Epithelial cell of proximal tubule (primary cell): Measurements from ENCODE around the gene SMIM31. TPM values are rescaled to one million over a fixed set of nuclear protein-coding genes. Genes with fewer than 3 reads are reported as not detected.

Experiments used
- DNase-seq: peaks from one replicate; pipeline ENCODE4 v3.0.0-alpha.2; 2011; ENCODE audit warnings: low read depth
- H3K4me3 ChIP-seq: 2 replicates; pipeline ENCODE4 v1.5.1; 2011; ENCODE audit warnings: low read depth, mild to moderate bottlenecking, low read length
- total RNA-seq: library from RNA; depleted of rRNA; stranded (reverse); fragments of >200 nt; gene quantifications from 2 replicates; pipeline ENCODE4 v1.2.3, GENCODE V29; 2015
- TF ChIP-seq, protein P1 (sequence below): conservative IDR thresholded peaks from 2 replicates; pipeline ENCODE4 v1.5.1; 2012; ENCODE audit warnings: low read depth, mild to moderate bottlenecking, low read length

The SMIM31 gene
- total RNA-seq, 1 donor from 2014 or later = not detected

DNA sequence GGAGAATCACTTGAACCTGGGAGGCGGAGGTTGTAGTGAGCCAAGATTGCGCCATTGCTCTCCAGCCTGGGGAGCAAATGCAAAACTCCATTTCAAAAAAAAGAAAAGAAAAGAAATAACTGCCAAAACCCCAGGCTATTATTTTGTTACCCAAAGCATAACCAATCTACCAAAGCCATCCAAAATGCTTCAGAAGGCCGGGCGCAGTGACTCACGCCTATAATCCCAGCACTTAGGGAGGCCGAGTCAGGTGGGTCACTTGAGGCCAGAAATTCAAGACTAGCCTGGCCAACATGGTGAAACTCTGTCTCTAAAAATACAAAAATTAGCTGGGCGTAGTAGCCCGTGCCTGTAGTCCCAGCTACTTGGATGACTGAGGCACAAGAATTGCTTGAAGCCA is 49.8 kb downstream of the SMIM31 start:
- TF ChIP-seq, protein P1, sequence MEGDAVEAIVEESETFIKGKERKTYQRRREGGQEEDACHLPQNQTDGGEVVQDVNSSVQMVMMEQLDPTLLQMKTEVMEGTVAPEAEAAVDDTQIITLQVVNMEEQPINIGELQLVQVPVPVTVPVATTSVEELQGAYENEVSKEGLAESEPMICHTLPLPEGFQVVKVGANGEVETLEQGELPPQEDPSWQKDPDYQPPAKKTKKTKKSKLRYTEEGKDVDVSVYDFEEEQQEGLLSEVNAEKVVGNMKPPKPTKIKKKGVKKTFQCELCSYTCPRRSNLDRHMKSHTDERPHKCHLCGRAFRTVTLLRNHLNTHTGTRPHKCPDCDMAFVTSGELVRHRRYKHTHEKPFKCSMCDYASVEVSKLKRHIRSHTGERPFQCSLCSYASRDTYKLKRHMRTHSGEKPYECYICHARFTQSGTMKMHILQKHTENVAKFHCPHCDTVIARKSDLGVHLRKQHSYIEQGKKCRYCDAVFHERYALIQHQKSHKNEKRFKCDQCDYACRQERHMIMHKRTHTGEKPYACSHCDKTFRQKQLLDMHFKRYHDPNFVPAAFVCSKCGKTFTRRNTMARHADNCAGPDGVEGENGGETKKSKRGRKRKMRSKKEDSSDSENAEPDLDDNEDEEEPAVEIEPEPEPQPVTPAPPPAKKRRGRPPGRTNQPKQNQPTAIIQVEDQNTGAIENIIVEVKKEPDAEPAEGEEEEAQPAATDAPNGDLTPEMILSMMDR = no peak
- DNase-seq = no peak
- H3K4me3 ChIP-seq = no peak overlapping the region

GRCh38 chr4:164807611-164808010 is 53.7 kb downstream of the SMIM31 start:
- no peak overlapping the region for H3K4me3 ChIP-seq
- no peak for DNase-seq

GRCh38 chr4:164813554-164813953 is 59.6 kb downstream of the SMIM31 start:
- no peak overlapping the region for H3K4me3 ChIP-seq
- TF ChIP-seq, protein P1 = no peak
- no peak for DNase-seq

More at GRCh38 chr4:164807611-164808010, 53.7 kb downstream of the SMIM31 start:
- TF ChIP-seq, protein P1 = no peak

DNA sequence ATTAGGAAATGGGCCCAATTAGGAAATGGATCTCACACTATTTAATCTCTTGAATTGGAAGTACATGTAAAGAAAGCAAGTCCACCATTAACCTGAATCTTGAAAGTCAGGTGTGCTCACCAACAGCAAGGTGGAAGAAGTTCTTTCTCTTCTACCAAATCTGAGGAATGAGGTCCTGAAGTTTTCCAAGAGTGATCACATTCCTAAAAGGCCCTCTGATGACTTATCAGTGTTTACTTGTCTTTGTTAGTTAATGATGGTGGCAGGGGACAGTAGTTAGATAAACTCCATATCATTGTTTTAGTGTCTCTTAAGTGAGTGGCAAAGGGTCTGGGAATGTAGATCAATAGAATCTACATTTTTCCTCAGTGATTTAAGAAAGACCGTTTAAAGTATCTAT is 61.8 kb downstream of the SMIM31 start:
- H3K4me3 ChIP-seq = no peak overlapping the region
- TF ChIP-seq, protein P1 = no peak
- DNase-seq = no peak

GRCh38 chr4:164819366-164819765 is 65.4 kb downstream of the SMIM31 start:
- TF ChIP-seq, protein P1 = no peak
- no peak for DNase-seq
- H3K4me3 ChIP-seq = no peak overlapping the region

DNA sequence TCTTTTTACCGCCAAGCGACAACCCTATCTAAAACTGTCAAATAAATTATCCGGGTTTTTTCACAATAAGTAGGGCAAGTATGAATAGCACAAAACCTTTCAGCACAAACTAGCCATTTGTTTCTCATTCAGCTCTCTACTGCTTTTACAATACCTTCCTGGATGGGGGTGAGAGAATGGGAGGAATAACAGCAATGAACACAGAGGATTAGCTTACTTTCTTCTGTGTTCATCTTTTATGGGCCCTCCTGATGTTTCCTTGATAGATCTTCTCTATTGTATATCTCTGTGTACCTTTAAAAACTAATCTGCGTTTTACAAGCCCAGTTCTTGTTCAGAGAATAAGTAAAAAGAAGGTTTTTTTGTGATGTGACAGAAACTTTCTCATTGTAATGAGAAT is 67.8 kb downstream of the SMIM31 start:
- TF ChIP-seq, protein P1 = no peak
- no peak overlapping the region for H3K4me3 ChIP-seq
- no peak for DNase-seq

- TF ChIP-seq, protein P1 = no peak
- H3K4me3 ChIP-seq = no peak overlapping the region
- no peak for DNase-seq
Observed at GRCh38 chr4:164824581-164824980, 70.7 kb downstream of the SMIM31 start.
